ENCODE results near the gene ACADL.

DNA sequence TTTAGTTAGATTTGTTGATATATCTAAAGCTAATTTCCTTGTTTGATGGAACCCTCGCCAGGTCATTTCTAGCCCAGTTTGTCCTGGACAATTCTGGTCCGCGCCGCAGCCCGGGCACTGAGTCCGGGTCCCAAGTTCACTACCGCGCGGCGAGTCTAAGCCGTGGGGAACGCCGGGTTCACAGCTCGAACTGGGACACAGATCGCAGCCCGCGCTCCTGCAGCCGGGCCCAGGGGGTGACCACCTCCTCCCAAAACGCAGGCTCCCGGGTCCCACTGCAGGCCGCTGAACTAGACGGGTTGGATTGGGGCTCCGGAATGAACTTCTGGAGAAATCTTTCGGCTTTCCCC, 681 bp downstream of the ACADL start:
- TF ChIP-seq, protein P1, sequence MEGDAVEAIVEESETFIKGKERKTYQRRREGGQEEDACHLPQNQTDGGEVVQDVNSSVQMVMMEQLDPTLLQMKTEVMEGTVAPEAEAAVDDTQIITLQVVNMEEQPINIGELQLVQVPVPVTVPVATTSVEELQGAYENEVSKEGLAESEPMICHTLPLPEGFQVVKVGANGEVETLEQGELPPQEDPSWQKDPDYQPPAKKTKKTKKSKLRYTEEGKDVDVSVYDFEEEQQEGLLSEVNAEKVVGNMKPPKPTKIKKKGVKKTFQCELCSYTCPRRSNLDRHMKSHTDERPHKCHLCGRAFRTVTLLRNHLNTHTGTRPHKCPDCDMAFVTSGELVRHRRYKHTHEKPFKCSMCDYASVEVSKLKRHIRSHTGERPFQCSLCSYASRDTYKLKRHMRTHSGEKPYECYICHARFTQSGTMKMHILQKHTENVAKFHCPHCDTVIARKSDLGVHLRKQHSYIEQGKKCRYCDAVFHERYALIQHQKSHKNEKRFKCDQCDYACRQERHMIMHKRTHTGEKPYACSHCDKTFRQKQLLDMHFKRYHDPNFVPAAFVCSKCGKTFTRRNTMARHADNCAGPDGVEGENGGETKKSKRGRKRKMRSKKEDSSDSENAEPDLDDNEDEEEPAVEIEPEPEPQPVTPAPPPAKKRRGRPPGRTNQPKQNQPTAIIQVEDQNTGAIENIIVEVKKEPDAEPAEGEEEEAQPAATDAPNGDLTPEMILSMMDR (conservative IDR thresholded peaks at IDR 0.05): no peak
- TF ChIP-seq ZFX (IDR thresholded peaks at IDR 0.05): no peak
